K562 (cell line): ENCODE measurements around the gene TIMP1. TPM values are rescaled to one million over a fixed set of nuclear protein-coding genes. Genes with fewer than 3 reads are reported as not detected.

Source experiments
- CREB1 ChIP-seq, 2 experiments: sonication (generic) in 1 of 2; formaldehyde crosslinking in 1 of 2; IDR thresholded peaks; 2 replicates each; pipeline versions ENCODE4 v1.6.1 to v1.8.0; 2012 to 2022; ENCODE audit warnings: inconsistent platforms in 1 of 2, mild to moderate bottlenecking in 1 of 2, missing genetic modification reagents in 1 of 2, moderate library complexity in 1 of 2
- DNMT1 ChIP-seq: fragments of 450-650 bp; IDR thresholded peaks from 2 replicates; pipeline ENCODE4 v1.6.1; 2016; ENCODE audit warnings: antibody characterized with exemption, mild to moderate bottlenecking
- GABPB2 ChIP-seq: fragments of 250-450 bp; sonication (Bioruptor Pico); conservative IDR thresholded peaks from 2 replicates; pipeline ENCODE4 v1.5.1; 2021; ENCODE audit warnings: mild to moderate bottlenecking
- KLF13 ChIP-seq: fragments of 450-650 bp; IDR thresholded peaks from 2 replicates; pipeline ENCODE4 v1.6.1; 2016; ENCODE audit warnings: missing genetic modification characterization, low read depth, mild to moderate bottlenecking, missing compliant biosample characterization, moderate library complexity, borderline replicate concordance
- MAFF ChIP-seq: IDR thresholded peaks from 2 replicates; pipeline ENCODE4 v1.6.1; 2012; ENCODE audit warnings: low read length, improper control_type of control experiment
- NR3C1 ChIP-seq: sonication (generic); formaldehyde crosslinking; IDR thresholded peaks from 2 replicates; pipeline ENCODE4 v1.8.1; 2022; ENCODE audit warnings: missing genetic modification reagents
- POLR2B ChIP-seq: fragments of 450-650 bp; IDR thresholded peaks from 2 replicates; pipeline ENCODE4 v1.6.1; 2018; ENCODE audit warnings: low read depth; ENCODE audit not compliant: partially characterized antibody
- STAT5A ChIP-seq: IDR thresholded peaks from 2 replicates; pipeline ENCODE4 v1.6.1; 2012; ENCODE audit warnings: low read length, inconsistent platforms, borderline replicate concordance
- TFAM ChIP-seq: fragments of 250-450 bp; sonication (Bioruptor Pico); conservative IDR thresholded peaks from 2 replicates; pipeline ENCODE4 v1.5.0; 2021; ENCODE audit warnings: mild to moderate bottlenecking, moderate library complexity
- ZNF124 ChIP-seq: sonication (generic); formaldehyde crosslinking; IDR thresholded peaks from 2 replicates; pipeline ENCODE4 v1.8.1; 2022; ENCODE audit warnings: missing genetic modification reagents
- ZNF445 ChIP-seq: fragments of 250-450 bp; sonication (Bioruptor Pico); IDR thresholded peaks from 2 replicates; pipeline ENCODE4 v1.4.0; 2020; ENCODE audit warnings: low read depth, mild to moderate bottlenecking, moderate library complexity
- polyA plus RNA-seq, 8 experiments: library from polyadenylated mRNA; depleted of rRNA in 4 of 8; stranded (reverse) in 5 of 8; unstranded in 3 of 8; fragments of >200 nt; fragmentation: Nextera tagmentation in 2 of 8; fragmentation: Illumina TruSeq in 1 of 8; extraction: Ambion mirVana in 2 of 8; extraction: Trizol in 1 of 8; gene quantifications; 2 replicates each; pipeline versions ENCODE4 v1.2.1 to v1.2.3, GENCODE V29; 2011 to 2014; ENCODE audit warnings: inconsistent platforms in 1 of 8, missing spikeins in 1 of 8
- total RNA-seq, 7 experiments: library from RNA; depleted of rRNA in 6 of 7; stranded (reverse); fragments of >200 nt in 6 of 7; fragmentation: Illumina TruSeq in 2 of 7; extraction: Trizol in 2 of 7; gene quantifications; 2 replicates each; pipeline versions ENCODE4 v1.2.1 to v1.2.3, GENCODE V29; 2011 to 2021; ENCODE audit warnings: low replicate concordance in 1 of 7
- TF ChIP-seq, protein P1 (sequence below): fragments of 450-650 bp; formaldehyde crosslinking; IDR thresholded peaks from 2 replicates; pipeline ENCODE4 v1.4.0; 2022; ENCODE audit warnings: mild to moderate bottlenecking, moderate library complexity
- TF ChIP-seq, protein P2 (sequence below): fragments of 450-650 bp; conservative IDR thresholded peaks from 2 replicates; pipeline ENCODE4 v1.6.1; 2016; ENCODE audit warnings: missing genetic modification characterization, low read depth, mild to moderate bottlenecking, missing compliant biosample characterization, moderate library complexity
- TF ChIP-seq, protein P3 (sequence below), 2 experiments: fragments of 450-650 bp; IDR thresholded peaks; 2 replicates each; pipeline ENCODE4 v1.6.1; 2018; ENCODE audit warnings: mild to moderate bottlenecking in 2 of 2, low read depth in 1 of 2; ENCODE audit not compliant: partially characterized antibody in 2 of 2
- TF ChIP-seq, protein P4 (sequence below): fragments of 250-450 bp; sonication (Bioruptor Pico); IDR thresholded peaks from 2 replicates; pipeline ENCODE4 v1.5.0; 2021; ENCODE audit warnings: mild to moderate bottlenecking, moderate library complexity

Gene TIMP1
- total and polyA plus RNA-seq, 9 of the 15 experiments (the other 6 are each of a cell fraction or from before 2014, with no cell fraction given): 115 to 699 (median 273) TPM

DNA sequence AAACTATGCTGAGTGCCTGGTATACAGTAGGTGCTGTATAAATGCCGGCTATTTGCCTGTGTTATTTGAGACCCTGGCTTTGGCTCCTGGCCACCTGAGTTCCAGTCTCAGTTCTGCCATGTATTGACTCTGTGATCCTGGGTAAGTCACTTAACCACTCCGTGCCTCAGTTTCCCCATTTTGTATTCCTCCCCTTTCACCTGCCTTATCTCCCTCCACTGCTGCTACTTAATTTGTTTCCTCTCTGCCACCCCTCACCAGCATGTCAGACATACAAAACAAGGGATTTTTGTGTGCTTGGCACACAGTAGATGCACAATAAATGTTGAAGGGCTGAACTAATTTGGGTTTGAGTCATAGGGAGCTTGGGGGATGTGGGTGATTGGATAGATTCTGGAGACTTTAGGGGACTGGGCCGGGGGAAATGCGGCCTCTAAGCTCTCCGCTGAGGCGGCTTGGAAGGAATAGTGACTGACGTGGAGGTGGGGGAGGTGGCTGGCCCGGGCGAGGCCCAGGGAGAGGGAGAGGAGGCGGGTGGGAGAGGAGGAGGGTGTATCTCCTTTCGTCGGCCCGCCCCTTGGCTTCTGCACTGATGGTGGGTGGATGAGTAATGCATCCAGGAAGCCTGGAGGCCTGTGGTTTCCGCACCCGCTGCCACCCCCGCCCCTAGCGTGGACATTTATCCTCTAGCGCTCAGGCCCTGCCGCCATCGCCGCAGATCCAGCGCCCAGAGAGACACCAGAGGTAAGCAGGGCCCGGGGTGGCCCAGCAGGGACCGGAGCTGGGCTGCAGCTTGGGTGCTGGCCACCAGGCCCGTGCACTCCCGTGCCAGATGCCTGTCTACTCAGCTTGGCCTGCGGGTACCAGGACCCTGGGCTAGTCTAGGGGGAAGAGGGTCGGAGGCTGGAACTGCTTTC, at the start of gene TIMP1 (continued):
- TF ChIP-seq, protein P1, sequence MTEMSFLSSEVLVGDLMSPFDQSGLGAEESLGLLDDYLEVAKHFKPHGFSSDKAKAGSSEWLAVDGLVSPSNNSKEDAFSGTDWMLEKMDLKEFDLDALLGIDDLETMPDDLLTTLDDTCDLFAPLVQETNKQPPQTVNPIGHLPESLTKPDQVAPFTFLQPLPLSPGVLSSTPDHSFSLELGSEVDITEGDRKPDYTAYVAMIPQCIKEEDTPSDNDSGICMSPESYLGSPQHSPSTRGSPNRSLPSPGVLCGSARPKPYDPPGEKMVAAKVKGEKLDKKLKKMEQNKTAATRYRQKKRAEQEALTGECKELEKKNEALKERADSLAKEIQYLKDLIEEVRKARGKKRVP (CRISPR knock-in tag): no peak
- TF ChIP-seq, protein P2, sequence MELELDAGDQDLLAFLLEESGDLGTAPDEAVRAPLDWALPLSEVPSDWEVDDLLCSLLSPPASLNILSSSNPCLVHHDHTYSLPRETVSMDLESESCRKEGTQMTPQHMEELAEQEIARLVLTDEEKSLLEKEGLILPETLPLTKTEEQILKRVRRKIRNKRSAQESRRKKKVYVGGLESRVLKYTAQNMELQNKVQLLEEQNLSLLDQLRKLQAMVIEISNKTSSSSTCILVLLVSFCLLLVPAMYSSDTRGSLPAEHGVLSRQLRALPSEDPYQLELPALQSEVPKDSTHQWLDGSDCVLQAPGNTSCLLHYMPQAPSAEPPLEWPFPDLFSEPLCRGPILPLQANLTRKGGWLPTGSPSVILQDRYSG (tag): no peak
- no peak for TF ChIP-seq DNMT1
- TF ChIP-seq KLF13 (tag): no peak
- TF ChIP-seq, protein P3, sequence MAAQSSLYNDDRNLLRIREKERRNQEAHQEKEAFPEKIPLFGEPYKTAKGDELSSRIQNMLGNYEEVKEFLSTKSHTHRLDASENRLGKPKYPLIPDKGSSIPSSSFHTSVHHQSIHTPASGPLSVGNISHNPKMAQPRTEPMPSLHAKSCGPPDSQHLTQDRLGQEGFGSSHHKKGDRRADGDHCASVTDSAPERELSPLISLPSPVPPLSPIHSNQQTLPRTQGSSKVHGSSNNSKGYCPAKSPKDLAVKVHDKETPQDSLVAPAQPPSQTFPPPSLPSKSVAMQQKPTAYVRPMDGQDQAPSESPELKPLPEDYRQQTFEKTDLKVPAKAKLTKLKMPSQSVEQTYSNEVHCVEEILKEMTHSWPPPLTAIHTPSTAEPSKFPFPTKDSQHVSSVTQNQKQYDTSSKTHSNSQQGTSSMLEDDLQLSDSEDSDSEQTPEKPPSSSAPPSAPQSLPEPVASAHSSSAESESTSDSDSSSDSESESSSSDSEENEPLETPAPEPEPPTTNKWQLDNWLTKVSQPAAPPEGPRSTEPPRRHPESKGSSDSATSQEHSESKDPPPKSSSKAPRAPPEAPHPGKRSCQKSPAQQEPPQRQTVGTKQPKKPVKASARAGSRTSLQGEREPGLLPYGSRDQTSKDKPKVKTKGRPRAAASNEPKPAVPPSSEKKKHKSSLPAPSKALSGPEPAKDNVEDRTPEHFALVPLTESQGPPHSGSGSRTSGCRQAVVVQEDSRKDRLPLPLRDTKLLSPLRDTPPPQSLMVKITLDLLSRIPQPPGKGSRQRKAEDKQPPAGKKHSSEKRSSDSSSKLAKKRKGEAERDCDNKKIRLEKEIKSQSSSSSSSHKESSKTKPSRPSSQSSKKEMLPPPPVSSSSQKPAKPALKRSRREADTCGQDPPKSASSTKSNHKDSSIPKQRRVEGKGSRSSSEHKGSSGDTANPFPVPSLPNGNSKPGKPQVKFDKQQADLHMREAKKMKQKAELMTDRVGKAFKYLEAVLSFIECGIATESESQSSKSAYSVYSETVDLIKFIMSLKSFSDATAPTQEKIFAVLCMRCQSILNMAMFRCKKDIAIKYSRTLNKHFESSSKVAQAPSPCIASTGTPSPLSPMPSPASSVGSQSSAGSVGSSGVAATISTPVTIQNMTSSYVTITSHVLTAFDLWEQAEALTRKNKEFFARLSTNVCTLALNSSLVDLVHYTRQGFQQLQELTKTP (IDR thresholded peaks at IDR 0.05; ENCODE audit: low read depth in 1 of 2, partially characterized antibody in 2 of 2): no peak
- no peak for TF ChIP-seq TFAM
- TF ChIP-seq STAT5A: 0 out of 2 replicates have a peak, but pooled peaks have one; percentile 3
- peak; percentile 73 for TF ChIP-seq POLR2B
- TF ChIP-seq NR3C1: no peak
- no peak for TF ChIP-seq GABPB2 (CRISPR knock-in tag)
- no peak for TF ChIP-seq MAFF
- TF ChIP-seq, protein P4, sequence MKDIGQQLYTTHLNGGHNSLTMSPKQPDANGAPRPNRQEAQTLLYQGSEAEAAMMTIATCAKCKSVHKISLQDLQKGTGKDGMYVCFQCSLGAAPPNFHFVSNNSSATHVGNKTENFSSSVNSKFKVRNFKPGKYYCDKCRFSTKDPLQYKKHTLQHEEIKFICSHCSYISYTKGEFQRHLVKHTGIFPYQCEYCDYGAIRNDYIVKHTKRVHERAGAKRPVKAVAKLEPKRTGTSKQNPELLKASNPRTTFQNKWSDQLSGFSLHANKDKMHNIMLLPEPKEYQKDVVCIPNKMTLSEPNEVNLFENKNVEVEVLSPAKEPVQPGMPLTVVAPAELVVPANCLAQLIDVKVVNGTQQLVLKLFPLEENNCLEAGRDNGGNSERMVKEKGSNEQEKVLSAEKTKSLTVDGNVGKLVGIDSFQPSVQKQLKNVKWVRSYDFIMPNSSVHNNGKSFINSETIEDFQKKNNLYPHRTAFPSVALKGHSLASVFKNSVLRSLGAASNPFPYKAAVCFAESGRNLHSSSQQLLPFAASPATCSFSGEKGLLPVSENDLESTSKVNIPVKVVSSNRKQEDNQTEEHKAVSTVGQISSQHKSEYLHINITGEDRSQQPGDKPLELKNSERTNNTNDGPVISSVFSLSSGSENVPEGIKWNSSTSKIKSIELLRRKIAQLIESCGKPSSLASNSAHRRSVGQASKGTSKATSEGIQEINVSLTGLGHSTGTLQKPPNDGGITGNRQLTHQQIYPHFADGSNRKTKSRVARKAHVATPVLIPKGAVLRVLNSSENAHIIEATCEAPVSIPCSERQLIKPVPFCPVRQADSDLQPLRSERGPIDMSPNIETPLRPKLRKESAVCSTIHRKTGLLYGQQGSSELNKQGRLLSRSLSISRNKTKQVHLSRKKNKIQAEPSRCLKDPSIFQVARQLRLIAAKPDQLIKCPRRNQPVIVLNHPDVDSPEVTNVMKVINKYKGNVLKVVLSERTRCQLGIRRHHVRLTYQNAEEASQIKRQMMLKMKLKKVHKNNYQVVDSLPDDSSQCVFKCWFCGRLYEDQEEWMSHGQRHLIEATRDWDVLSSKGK: no peak
- no peak for TF ChIP-seq ZNF445 (CRISPR knock-in tag)
- TF ChIP-seq CREB1 (IDR thresholded peaks at IDR 0.05): no peak
- peak; percentile 54; the same call in 1 of the 2 replicates for TF ChIP-seq CREB1 (CRISPR knock-in tag; IDR thresholded peaks at IDR 0.05)
- TF ChIP-seq ZNF124: no peak
